Measurements from ENCODE around the gene HGS.
A peak's percentile ranks its signal among the peaks of the same experiment; 100 is the strongest.

The HGS gene

GRCh38 chr17:81717049-81717765 lies 33.4 kb downstream of the HGS start:
- no peaks in the 10 kb centered on the region for H3K27me3 ChIP-seq
- no peak overlapping the region for H3K4me3 ChIP-seq (ENCODE audit: low read depth, low read length)
- H3K9me3 ChIP-seq: no peaks in the 10 kb centered on the region; the same call in 1 of the 2 replicates
- H3K36me3 ChIP-seq: peaks cover 14% of the 10 kb centered on the region
- no peak for DNase-seq
- no peak for TF ChIP-seq CTCF (IDR thresholded peaks at IDR 0.05; ENCODE audit: low read depth, low read length)
- H3K4me1 ChIP-seq: no peaks in the 10 kb centered on the region; the same call in none of the 2 replicates

GRCh38 chr17:81717766-81718089 lies 33.9 kb downstream of the HGS start:
- Histone ChIP-seq H3K27me3 (no peaks in the 10 kb centered on the region), H3K4me3 (ENCODE audit: low read depth, low read length) (no peak overlapping the region), H3K36me3 (peaks cover 14% of the 10 kb centered on the region), H3K9me3 (no peaks in the 10 kb centered on the region; the same call in 1 of the 2 replicates), H3K4me1 (no peaks in the 10 kb centered on the region; the same call in none of the 2 replicates)
- DNase-seq: no peak
- TF ChIP-seq CTCF (IDR thresholded peaks at IDR 0.05; ENCODE audit: low read depth, low read length): no peak

GRCh38 chr17:81719410-81720266 lies 35.8 kb downstream of the HGS start:
- H3K9me3 ChIP-seq: no peaks in the 10 kb centered on the region; the same call in 1 of the 2 replicates

GRCh38 chr17:81720267-81721071 lies 36.7 kb downstream of the HGS start:
- Histone ChIP-seq H3K27me3 (no peaks in the 10 kb centered on the region), H3K4me1 (no peaks in the 10 kb centered on the region; the same call in none of the 2 replicates), H3K9me3 (no peaks in the 10 kb centered on the region; the same call in 1 of the 2 replicates), H3K4me3 (ENCODE audit: low read depth, low read length) (no peak overlapping the region), H3K36me3 (peaks cover 4% of the 10 kb centered on the region; the same call in 1 of the 2 replicates)
- 0 out of 2 replicates have a peak, but pooled peaks have one; percentile 5 for TF ChIP-seq CTCF (IDR thresholded peaks at IDR 0.05; ENCODE audit: low read depth, low read length)
- DNase-seq: no peak

More at GRCh38 chr17:81719410-81720266, 35.8 kb downstream of the HGS start:
- TF ChIP-seq CTCF (IDR thresholded peaks at IDR 0.05; ENCODE audit: low read depth, low read length): no peak
- Histone ChIP-seq H3K36me3 (peaks cover 10% of the 10 kb centered on the region), H3K4me1 (no peaks in the 10 kb centered on the region; the same call in none of the 2 replicates), H3K4me3 (ENCODE audit: low read depth, low read length) (no peak overlapping the region), H3K27me3 (no peaks in the 10 kb centered on the region)
- no peak for DNase-seq

- no peaks in the 10 kb centered on the region; the same call in none of the 2 replicates for H3K4me1 ChIP-seq
- no peaks in the 10 kb centered on the region; the same call in 1 of the 2 replicates for H3K9me3 ChIP-seq
- no peak overlapping the region for H3K4me3 ChIP-seq (ENCODE audit: low read depth, low read length)
- DNase-seq: no peak
- H3K27me3 ChIP-seq: no peaks in the 10 kb centered on the region
- no peak for TF ChIP-seq CTCF (IDR thresholded peaks at IDR 0.05; ENCODE audit: low read depth, low read length)
- H3K36me3 ChIP-seq: peaks cover 4% of the 10 kb centered on the region; the same call in 1 of the 2 replicates
Measured at GRCh38 chr17:81722184-81723120, 38.6 kb downstream of the HGS start.
